K562 (cell line): Measurements from ENCODE around the gene CFAP69. TPM values are rescaled to one million over a fixed set of nuclear protein-coding genes. Genes with fewer than 3 reads are reported as not detected.

Experiments used
- ATAC-seq: fragments of 200-7000 bp; cut with Tn5 transposase; 3 replicates; pipeline ENCODE4 v1.9.1; 2020; ENCODE audit warnings: moderate library complexity
- BruUV-seq: library from RNA; stranded (reverse); fragments of 400-500 nt; replicated peaks from 2 replicates; lab custom pipeline; 2021; lab: Mats Ljungman, UMichigan
- CTCF ChIA-PET: fragments of 300-600 bp; formaldehyde crosslinking; extraction: SDS; loops from one replicate; lab custom pipeline; 2021; ENCODE audit warnings: low intra/inter-chr PET ratio; lab: Yijun Ruan, JAX
- POLR2A ChIA-PET: fragments of 300-600, 350-650 bp; sonication (Branson Sonifier 250); formaldehyde crosslinking; extraction: SDS; loops from one replicate; lab custom pipeline; 2021; ENCODE audit warnings: antibody characterized with exemption, inconsistent platforms; lab: Yijun Ruan, JAX
- DNase-seq, 4 experiments: peaks; one replicate each; pipeline versions ENCODE4 v3.0.0 to v3.0.0-alpha.2; 2011 to 2018; ENCODE audit warnings: low spot score in 3 of 4, mixed read lengths in 3 of 4; ENCODE audit errors: extremely low read depth in 1 of 4
- FAIRE-seq: peaks from 2 replicates; lab custom pipeline; 2011; peaks lifted over from hg19 to GRCh38; lab: Jason Lieb, UNC
- H2AFZ ChIP-seq: 2 replicates; pipeline ENCODE4 v1.6.0; 2011; ENCODE audit warnings: low read depth, low read length, control low read depth, inconsistent platforms
- H3K27ac ChIP-seq: fragments of 200-600 bp; 3 replicates; pipeline ENCODE4 v1.8.0; 2011; ENCODE audit warnings: low read depth, mild to moderate bottlenecking, control low read depth, inconsistent platforms, low read length, moderate library complexity, mixed read lengths; ENCODE audit errors: extremely low read depth
- H3K27me3 ChIP-seq, 2 experiments: fragments of 300-600 bp in 1 of 2; 2 replicates in 1 of 2; 3 replicates in 1 of 2; pipeline versions ENCODE4 v1.6.0 to v1.8.0; 2011; ENCODE audit warnings: inconsistent platforms in 2 of 2, low read length in 2 of 2, mild to moderate bottlenecking in 1 of 2, mixed read lengths in 1 of 2, moderate library complexity in 1 of 2; ENCODE audit not compliant: control insufficient read depth in 2 of 2, insufficient read depth in 2 of 2
- H3K36me3 ChIP-seq: fragments of 300-600 bp; 3 replicates; pipeline ENCODE4 v1.8.0; 2011; ENCODE audit warnings: mild to moderate bottlenecking, low read length, inconsistent platforms; ENCODE audit not compliant: control insufficient read depth, insufficient read depth
- H3K4me1 ChIP-seq, 2 experiments: fragments of 200-600 bp in 1 of 2; replicated peaks in 1 of 2; 2 replicates in 1 of 2; 3 replicates in 1 of 2; pipeline versions ENCODE4 v1.5.1 to v1.8.0; 2011; ENCODE audit warnings: inconsistent platforms in 2 of 2, low read length in 2 of 2, mild to moderate bottlenecking in 1 of 2, mixed read lengths in 1 of 2, moderate library complexity in 1 of 2; ENCODE audit not compliant: control insufficient read depth in 2 of 2, insufficient read depth in 2 of 2
- H3K4me2 ChIP-seq: 2 replicates; pipeline ENCODE4 v1.6.1; 2011; ENCODE audit warnings: low read length, control low read depth, inconsistent platforms, mixed read lengths; ENCODE audit not compliant: insufficient read depth
- H3K4me3 ChIP-seq: fragments of 200-600 bp; sonication (generic), shearing (Covaris generic); 2 replicates; pipeline ENCODE4 v1.5.1; 2016; ENCODE audit warnings: control low read depth, inconsistent platforms
- H3K79me2 ChIP-seq: fragments of 200-600 bp; 3 replicates; pipeline ENCODE4 v1.8.0; 2011; ENCODE audit warnings: low read length, inconsistent platforms; ENCODE audit not compliant: control insufficient read depth, insufficient read depth
- H3K9ac ChIP-seq, 2 experiments: 2 replicates each; pipeline versions ENCODE4 v1.6.0 to v1.6.1; 2011; ENCODE audit warnings: low read depth in 2 of 2, low read length in 2 of 2, control low read depth in 1 of 2, inconsistent platforms in 1 of 2, mild to moderate bottlenecking in 1 of 2, mixed read lengths in 1 of 2; ENCODE audit not compliant: insufficient read depth in 1 of 2
- H3K9me1 ChIP-seq: one replicate; pipeline ENCODE4 v1.6.0; 2011; ENCODE audit warnings: inconsistent platforms, mild to moderate bottlenecking, low read length, moderate library complexity; ENCODE audit not compliant: control insufficient read depth, insufficient read depth
- H3K9me3 ChIP-seq: replicated peaks from 2 replicates; pipeline ENCODE4 v1.5.1; 2011; ENCODE audit warnings: low read depth, low read length, inconsistent platforms; ENCODE audit not compliant: control insufficient read depth, insufficient read depth
- H4K20me1 ChIP-seq: replicated peaks from 2 replicates; pipeline ENCODE4 v1.6.1; 2011; ENCODE audit warnings: low read length, inconsistent platforms, mixed read lengths; ENCODE audit not compliant: control insufficient read depth, insufficient read depth
- ETV1 ChIP-seq: fragments of 450-650 bp; conservative IDR thresholded peaks from 2 replicates; pipeline ENCODE4 v1.6.1; 2016; ENCODE audit warnings: missing genetic modification characterization, control low read depth, low read depth, missing compliant biosample characterization
- NBN ChIP-seq: fragments of 450-650 bp; IDR thresholded peaks from 2 replicates; pipeline ENCODE4 v1.6.1; 2016; ENCODE audit warnings: low read depth, mild to moderate bottlenecking
- POLR2B ChIP-seq: fragments of 450-650 bp; IDR thresholded peaks from 2 replicates; pipeline ENCODE4 v1.6.1; 2018; ENCODE audit warnings: low read depth; ENCODE audit not compliant: partially characterized antibody
- WGBS: fragments of 100-300 bp; shearing (Covaris generic); methylation state at CpG from one replicate; pipeline ENCODE4 v1.1.6; 2016; ENCODE audit warnings: low coverage, mixed read lengths; ENCODE audit not compliant: insufficient coverage; ENCODE audit errors: missing lambda C conversion rate; 5-methylcytosine and 5-hydroxymethylcytosine counted together
- in situ Hi-C: fragments of 300-500 bp; cut with MboI; formaldehyde crosslinking; loops from 4 replicates; pipeline ENCODE4 v1.15.0; 2018; ENCODE audit warnings: inconsistent platforms, mixed read lengths
- intact Hi-C: fragments of 100-400 bp; cut with micrococcal nuclease; formaldehyde crosslinking; loops from 2 replicates; pipeline ENCODE4 v1.14.2; 2022
- polyA plus RNA-seq, 8 experiments: library from polyadenylated mRNA; depleted of rRNA in 4 of 8; stranded (reverse) in 5 of 8; unstranded in 3 of 8; fragments of >200 nt; fragmentation: Nextera tagmentation in 2 of 8; fragmentation: Illumina TruSeq in 1 of 8; extraction: Ambion mirVana in 2 of 8; extraction: Trizol in 1 of 8; gene quantifications; 2 replicates each; pipeline versions ENCODE4 v1.2.1 to v1.2.3, GENCODE V29; 2011 to 2014; ENCODE audit warnings: inconsistent platforms in 1 of 8, missing spikeins in 1 of 8
- total RNA-seq, 7 experiments: library from RNA; depleted of rRNA in 6 of 7; stranded (reverse); fragments of >200 nt in 6 of 7; fragmentation: Illumina TruSeq in 2 of 7; extraction: Trizol in 2 of 7; gene quantifications; 2 replicates each; pipeline versions ENCODE4 v1.2.1 to v1.2.3, GENCODE V29; 2011 to 2021; ENCODE audit warnings: low replicate concordance in 1 of 7

CFAP69 gene
- total and polyA plus RNA-seq, 9 of the 15 experiments (the other 6 are each of a cell fraction or from before 2014, with no cell fraction given): 0.24 to 5.1 (median 1.7) TPM

DNA sequence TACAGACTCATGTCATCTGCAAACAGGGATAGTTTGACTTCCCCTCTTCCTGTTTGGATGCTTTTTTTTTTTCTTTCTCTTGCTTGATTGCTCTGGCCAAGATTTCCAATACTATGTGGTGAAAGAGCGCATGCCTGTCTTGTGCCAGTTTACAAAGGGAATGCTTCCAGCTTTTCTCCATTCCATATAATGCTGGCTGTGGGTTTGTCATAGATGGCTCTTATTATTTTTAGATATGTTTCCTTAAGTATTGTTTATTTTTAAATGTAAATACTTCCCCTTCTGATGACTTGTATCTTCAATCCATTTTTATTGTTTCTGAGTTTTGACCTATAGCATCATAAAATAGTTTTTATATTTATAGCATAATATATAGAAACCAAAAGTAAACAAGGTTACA is 58.3 kb downstream of the CFAP69 start:
- POLR2A ChIA-PET: no interaction called here

GRCh38 chr7:90309872-90310271 is 64.9 kb downstream of the CFAP69 start:
- Histone ChIP-seq H2AFZ (0 out of 2 replicates have a peak overlapping the region, but pooled peaks have one; percentile 29), H3K79me2 (no peaks in the 10 kb centered on the region), H3K9me1 (no peaks in the 10 kb centered on the region), H3K4me2 (no peak overlapping the region)
- CTCF ChIA-PET: interaction anchor here (0.7 kb wide), 1 partner anchor 118 kb away, joined by 3 read pairs; no protein-coding TSS in a partner anchor
- TF ChIP-seq NBN (no peak), POLR2B (no peak)
- TF ChIP-seq, all 486 proteins: peak for 0
- DNase-seq (no peak), FAIRE-seq (no peak), ATAC-seq (no peak)
- POLR2A ChIA-PET: no interaction called here
- Histone ChIP-seq H3K27me3 (no peaks in the 10 kb centered on the region), H3K4me3 (no peak overlapping the region), H3K9me3 (no peaks in the 10 kb centered on the region), H3K36me3 (no peaks in the 10 kb centered on the region), H3K9ac (no peak overlapping the region), H3K4me1 (no peaks in the 10 kb centered on the region), H4K20me1 (no peaks in the 10 kb centered on the region), H3K27ac (no peak overlapping the region)
- no TSS peak for BruUV-seq
- in situ Hi-C loops (no loop called here), intact Hi-C loops (no loop called here)
- WGBS: 17% methylated on average over 5 of the region's 5 CpGs

More for the DNA sequence above, 58.3 kb downstream of the CFAP69 start:
- intact Hi-C loops: no loop called here
- H3K27ac ChIP-seq: no peak overlapping the region
- no peak overlapping the region for H2AFZ ChIP-seq
- no TSS peak for BruUV-seq
- H3K4me3 ChIP-seq: no peak overlapping the region
- 12% methylated on average over 1 of the region's 1 CpG for WGBS
- H3K79me2 ChIP-seq: no peaks in the 10 kb centered on the region
- no peaks in the 10 kb centered on the region for H3K36me3 ChIP-seq
- no peaks in the 10 kb centered on the region for H3K9me1 ChIP-seq
- no peak overlapping the region for H3K4me2 ChIP-seq
- H4K20me1 ChIP-seq: no peaks in the 10 kb centered on the region
- no peaks in the 10 kb centered on the region for H3K4me1 ChIP-seq
- no peak for FAIRE-seq
- no peak overlapping the region for H3K9ac ChIP-seq
- no peaks in the 10 kb centered on the region for H3K27me3 ChIP-seq
- DNase-seq: no peak
- H3K9me3 ChIP-seq: no peaks in the 10 kb centered on the region
- in situ Hi-C loops: no loop called here
- CTCF ChIA-PET: no interaction called here
- no peak for TF ChIP-seq ETV1 (tag)
- no peak for ATAC-seq
